GM19193 (cell line): ENCODE measurements around the gene TOMM22.
A peak's percentile ranks its signal among the peaks of the same experiment; 100 is the strongest.

Experiments used
- POLR2A ChIP-seq: IDR thresholded peaks from 4 replicates; pipeline ENCODE4 v1.6.1; 2011; ENCODE audit not compliant: insufficient read depth, insufficient read length; ENCODE audit errors: extremely low read depth

The TOMM22 gene

GRCh38 chr22:38705235-38706100 lies 23.7 kb downstream of the TOMM22 start, which contains the start of gene GTPBP1:
Gene GTPBP1 (plus strand): TSS chr22:38705944. CDS start chr22:38705956, 12 bp downstream.
- TF ChIP-seq POLR2A = peak; percentile 94

GRCh38 chr22:38706101-38706900 lies 24.5 kb downstream of the TOMM22 start:
- no peak for TF ChIP-seq POLR2A

- no peak for TF ChIP-seq POLR2A
Measured at GRCh38 chr22:38706901-38707195, 25.1 kb downstream of the TOMM22 start.

- no peak for TF ChIP-seq POLR2A
Measured at GRCh38 chr22:38707346-38707745, 25.6 kb downstream of the TOMM22 start.

- TF ChIP-seq POLR2A = no peak
Measured at GRCh38 chr22:38707984-38708383, 26.2 kb downstream of the TOMM22 start.

GRCh38 chr22:38709306-38709705 lies 27.5 kb downstream of the TOMM22 start:
- TF ChIP-seq POLR2A = no peak

GRCh38 chr22:38710351-38710750 lies 28.6 kb downstream of the TOMM22 start:
- no peak for TF ChIP-seq POLR2A

- TF ChIP-seq POLR2A = no peak
Measured at GRCh38 chr22:38710866-38711265, 29.1 kb downstream of the TOMM22 start.

- no peak for TF ChIP-seq POLR2A
Measured at GRCh38 chr22:38712486-38713207, 30.9 kb downstream of the TOMM22 start.

GRCh38 chr22:38713921-38714320 lies 32.2 kb downstream of the TOMM22 start:
- no peak for TF ChIP-seq POLR2A

- no peak for TF ChIP-seq POLR2A
Measured at GRCh38 chr22:38715176-38715764, 33.5 kb downstream of the TOMM22 start.

- no peak for TF ChIP-seq POLR2A
Measured at GRCh38 chr22:38715852-38716251, 34.1 kb downstream of the TOMM22 start.

GRCh38 chr22:38716271-38716670 lies 34.5 kb downstream of the TOMM22 start:
- no peak for TF ChIP-seq POLR2A

GRCh38 chr22:38716826-38717225 lies 35.1 kb downstream of the TOMM22 start:
- no peak for TF ChIP-seq POLR2A

GRCh38 chr22:38717244-38717643 lies 35.5 kb downstream of the TOMM22 start:
- TF ChIP-seq POLR2A = no peak

GRCh38 chr22:38718414-38718813 lies 36.7 kb downstream of the TOMM22 start:
- no peak for TF ChIP-seq POLR2A

GRCh38 chr22:38719196-38719595 lies 37.4 kb downstream of the TOMM22 start:
- TF ChIP-seq POLR2A = no peak
